H9 (cell line): Measurements from ENCODE around the gene CDH22. TPM values are rescaled to one million over a fixed set of nuclear protein-coding genes. Genes with fewer than 3 reads are reported as not detected.

Experiments used
- DNase-seq: peaks from one replicate; pipeline ENCODE4 v3.0.0-alpha.2; 2017
- H2AFZ ChIP-seq: one replicate; pipeline ENCODE4 v1.6.1; 2013; ENCODE audit warnings: mild to moderate bottlenecking, low read length, control low read depth, moderate library complexity
- H2AK5ac ChIP-seq: 2 replicates; pipeline ENCODE4 v1.6.1; 2013; ENCODE audit warnings: low read length, control low read depth, mixed read lengths; ENCODE audit not compliant: insufficient read length
- H2BK120ac ChIP-seq: one replicate; pipeline ENCODE4 v1.6.1; 2013; ENCODE audit warnings: low read depth, mild to moderate bottlenecking, low read length, control low read depth, inconsistent platforms; ENCODE audit not compliant: poor library complexity, severe bottlenecking
- H2BK12ac ChIP-seq: 2 replicates; pipeline ENCODE4 v1.6.1; 2013; ENCODE audit warnings: low read length, control low read depth, mixed read lengths, low read depth; ENCODE audit not compliant: insufficient read length
- H2BK15ac ChIP-seq: 2 replicates; pipeline ENCODE4 v1.6.1; 2013; ENCODE audit warnings: low read depth, low read length, control low read depth
- H2BK20ac ChIP-seq: one replicate; pipeline ENCODE4 v1.6.1; 2013; ENCODE audit warnings: low read depth, mild to moderate bottlenecking, low read length, control low read depth, inconsistent platforms; ENCODE audit not compliant: poor library complexity, severe bottlenecking
- H2BK5ac ChIP-seq: 2 replicates; pipeline ENCODE4 v1.6.1; 2013; ENCODE audit warnings: low read length, control low read depth, mixed read lengths; ENCODE audit not compliant: insufficient read length
- H3K14ac ChIP-seq: 2 replicates; pipeline ENCODE4 v1.6.1; 2013; ENCODE audit warnings: low read length, control low read depth; ENCODE audit not compliant: insufficient read depth
- H3K18ac ChIP-seq: 2 replicates; pipeline ENCODE4 v1.6.1; 2013; ENCODE audit warnings: low read depth, mild to moderate bottlenecking, mixed read lengths, low read length, control low read depth; ENCODE audit not compliant: insufficient read length
- H3K23ac ChIP-seq: 2 replicates; pipeline ENCODE4 v1.6.1; 2013; ENCODE audit warnings: low read length, control low read depth, mixed read lengths, low read depth; ENCODE audit not compliant: insufficient read length
- H3K23me2 ChIP-seq: 2 replicates; pipeline ENCODE4 v1.6.1; 2013; ENCODE audit warnings: low read depth, mild to moderate bottlenecking, mixed read lengths, low read length, control low read depth; ENCODE audit not compliant: insufficient read length, poor library complexity, severe bottlenecking
- H3K27ac ChIP-seq: 2 replicates; pipeline ENCODE4 v1.5.1; 2013; ENCODE audit warnings: low read length, control low read depth, mixed read lengths, low read depth; ENCODE audit not compliant: insufficient read length
- H3K27me3 ChIP-seq: 2 replicates; pipeline ENCODE4 v1.6.1; 2013; ENCODE audit warnings: low read length, control low read depth, inconsistent platforms; ENCODE audit not compliant: insufficient read depth
- H3K4ac ChIP-seq: 2 replicates; pipeline ENCODE4 v1.6.1; 2013; ENCODE audit warnings: low read depth, mild to moderate bottlenecking, control low read depth, inconsistent platforms, low read length, moderate library complexity
- H3K4me1 ChIP-seq: 2 replicates; pipeline ENCODE4 v1.6.1; 2013; ENCODE audit warnings: low read length, control low read depth, inconsistent platforms; ENCODE audit not compliant: insufficient read depth
- H3K4me2 ChIP-seq: 2 replicates; pipeline ENCODE4 v1.6.1; 2013; ENCODE audit warnings: low read length, control low read depth, mixed read lengths; ENCODE audit not compliant: insufficient read length, insufficient read depth
- H3K56ac ChIP-seq: 2 replicates; pipeline ENCODE4 v1.6.1; 2013; ENCODE audit warnings: low read depth, mild to moderate bottlenecking, mixed read lengths, low read length, control low read depth; ENCODE audit not compliant: insufficient read length
- H3K79me1 ChIP-seq: 2 replicates; pipeline ENCODE4 v1.6.1; 2013; ENCODE audit warnings: low read depth, mild to moderate bottlenecking, moderate library complexity, low read length, control low read depth, inconsistent platforms; ENCODE audit not compliant: insufficient read depth, poor library complexity, severe bottlenecking
- H3K79me2 ChIP-seq: 2 replicates; pipeline ENCODE4 v1.6.1; 2013; ENCODE audit warnings: low read length, control low read depth, inconsistent platforms; ENCODE audit not compliant: insufficient read depth
- H3K9ac ChIP-seq: 2 replicates; pipeline ENCODE4 v1.6.1; 2013; ENCODE audit warnings: low read length, control low read depth, mixed read lengths; ENCODE audit not compliant: insufficient read length; ENCODE audit errors: extremely low read depth
- H3K9me3 ChIP-seq: one replicate; pipeline ENCODE4 v1.6.1; 2013; ENCODE audit warnings: low read depth, low read length, inconsistent platforms; ENCODE audit not compliant: control insufficient read depth
- H3T11ph ChIP-seq: one replicate; pipeline ENCODE4 v1.6.1; 2013; ENCODE audit warnings: mild to moderate bottlenecking, low read length, control low read depth, inconsistent platforms
- H4K20me1 ChIP-seq: one replicate; pipeline ENCODE4 v1.6.1; 2013; ENCODE audit not compliant: control insufficient read depth, insufficient read length, insufficient read depth
- H4K5ac ChIP-seq: 2 replicates; pipeline ENCODE4 v1.6.1; 2013; ENCODE audit warnings: low read depth, mild to moderate bottlenecking, mixed read lengths, low read length, control low read depth; ENCODE audit not compliant: insufficient read length
- H4K8ac ChIP-seq: replicated peaks from 2 replicates; pipeline ENCODE4 v1.6.1; 2013; ENCODE audit warnings: low read length, control low read depth, mixed read lengths, low read depth; ENCODE audit not compliant: insufficient read length
- H4K91ac ChIP-seq: 2 replicates; pipeline ENCODE4 v1.6.1; 2013; ENCODE audit warnings: low read depth, mild to moderate bottlenecking, moderate library complexity, mixed read lengths, low read length, control low read depth; ENCODE audit not compliant: insufficient read length
- H3K27ac Mint-ChIP-seq, 3 experiments: 2 replicates in 2 of 3; 3 replicates in 1 of 3; pipeline ENCODE4 v1.8.0; 2020 to 2021; ENCODE audit warnings: mixed read lengths in 3 of 3, mild to moderate bottlenecking in 1 of 3, moderate library complexity in 1 of 3
- H3K27me3 Mint-ChIP-seq: 2 replicates; pipeline ENCODE4 v1.8.0; 2021; ENCODE audit warnings: low read depth, mild to moderate bottlenecking, moderate library complexity, mixed read lengths
- H3K36me3 Mint-ChIP-seq, 3 experiments: 2 replicates in 2 of 3; 3 replicates in 1 of 3; pipeline ENCODE4 v1.8.0; 2020 to 2021; ENCODE audit warnings: low read depth in 3 of 3, mixed read lengths in 3 of 3; ENCODE audit not compliant: insufficient read depth in 1 of 3
- H3K4me1 Mint-ChIP-seq, 2 experiments: 2 replicates each; pipeline ENCODE4 v1.8.0; 2020; ENCODE audit warnings: mixed read lengths in 2 of 2
- H3K4me3 Mint-ChIP-seq, 2 experiments: 2 replicates in 1 of 2; 3 replicates in 1 of 2; pipeline ENCODE4 v1.8.0; 2020 to 2021; ENCODE audit warnings: mild to moderate bottlenecking in 2 of 2, mixed read lengths in 2 of 2, moderate library complexity in 1 of 2
- H3K9me3 Mint-ChIP-seq, 2 experiments: 2 replicates in 1 of 2; 3 replicates in 1 of 2; pipeline ENCODE4 v1.8.0; 2020; ENCODE audit warnings: mild to moderate bottlenecking in 2 of 2, mixed read lengths in 2 of 2, moderate library complexity in 1 of 2
- WGBS: extraction: QIAGEN DNeasy Blood & Tissue Kit; methylation state at CpG from one replicate; pipeline ENCODE4 v1.1.7; 2013; ENCODE audit warnings: missing lambda C conversion rate, low lambda C conversion rate, mixed read lengths; ENCODE audit not compliant: insufficient read length; ENCODE audit errors: extremely low coverage; 5-methylcytosine and 5-hydroxymethylcytosine counted together
- total RNA-seq: library from RNA; stranded (reverse); gene quantifications from 2 replicates; pipeline ENCODE4 v1.2.1, GENCODE V29; 2021
- TF ChIP-seq, protein P1 (sequence below): fragments of 200-600 bp; sonication (generic); conservative IDR thresholded peaks from 3 replicates; pipeline ENCODE4 v1.8.0; 2021; ENCODE audit warnings: antibody characterized with exemption, mild to moderate bottlenecking

CDH22 gene
- total RNA-seq, 1 experiment from 2014 or later: not detected

DNA sequence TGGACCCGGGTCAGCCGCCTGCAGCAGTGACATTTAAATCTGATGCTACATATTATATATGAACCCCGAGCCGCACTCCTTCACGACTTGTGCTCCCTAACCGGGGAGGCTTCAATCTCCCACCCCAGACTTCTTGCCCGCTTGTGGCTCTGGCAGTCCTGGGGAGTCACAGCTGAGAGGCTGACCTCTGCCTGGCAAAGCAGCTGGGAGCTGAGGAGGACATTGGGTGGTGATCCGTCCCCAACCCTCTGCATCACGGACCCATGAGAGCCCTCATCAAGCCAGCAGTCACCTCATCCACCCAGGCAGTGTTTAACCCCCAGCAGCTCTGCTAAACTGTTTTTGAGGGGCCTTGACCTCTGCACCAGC is 33.7 kb upstream of the CDH22 start:
- Histone ChIP-seq H4K5ac (no peak overlapping the region), H3K14ac (no peak overlapping the region; the same call in 1 of the 2 replicates), H3K4me2 (no peak overlapping the region), H2BK12ac (no peak overlapping the region), H2BK15ac (no peak overlapping the region), H3T11ph (no peak overlapping the region), H3K27ac (no peak overlapping the region), H3K23me2 (no peaks in the 10 kb centered on the region), H3K56ac (no peak overlapping the region), H3K9me3 (no peaks in the 10 kb centered on the region), H2AFZ (no peak overlapping the region), H2BK5ac (no peak overlapping the region), H3K18ac (no peak overlapping the region), H3K27me3 (no peaks in the 10 kb centered on the region; the same call in 1 of the 2 replicates), H2AK5ac (no peak overlapping the region), H4K20me1 (no peaks in the 10 kb centered on the region), H4K8ac (no peak overlapping the region), H3K79me2 (no peaks in the 10 kb centered on the region), H2BK120ac (no peak overlapping the region), H3K4me1 (no peaks in the 10 kb centered on the region), H3K9ac (no peak overlapping the region), H2BK20ac (no peak overlapping the region), H3K4ac (no peak overlapping the region), H4K91ac (no peak overlapping the region), H3K79me1 (no peaks in the 10 kb centered on the region), H3K23ac (no peak overlapping the region)
- Mint-ChIP-seq H3K27ac (no peak overlapping the region), H3K36me3 (peaks cover 0 to 6% (median 3%) of the 10 kb centered on the region in 3 experiments; a peak in 3 of 7 replicates), H3K4me3 (no peak overlapping the region), H3K4me1 (peaks cover 9 to 31% of the 10 kb centered on the region in 2 experiments), H3K27me3 (peaks cover 72% of the 10 kb centered on the region), H3K9me3 (no peaks in the 10 kb centered on the region)
- DNase-seq: no peak
- TF ChIP-seq, protein P1, sequence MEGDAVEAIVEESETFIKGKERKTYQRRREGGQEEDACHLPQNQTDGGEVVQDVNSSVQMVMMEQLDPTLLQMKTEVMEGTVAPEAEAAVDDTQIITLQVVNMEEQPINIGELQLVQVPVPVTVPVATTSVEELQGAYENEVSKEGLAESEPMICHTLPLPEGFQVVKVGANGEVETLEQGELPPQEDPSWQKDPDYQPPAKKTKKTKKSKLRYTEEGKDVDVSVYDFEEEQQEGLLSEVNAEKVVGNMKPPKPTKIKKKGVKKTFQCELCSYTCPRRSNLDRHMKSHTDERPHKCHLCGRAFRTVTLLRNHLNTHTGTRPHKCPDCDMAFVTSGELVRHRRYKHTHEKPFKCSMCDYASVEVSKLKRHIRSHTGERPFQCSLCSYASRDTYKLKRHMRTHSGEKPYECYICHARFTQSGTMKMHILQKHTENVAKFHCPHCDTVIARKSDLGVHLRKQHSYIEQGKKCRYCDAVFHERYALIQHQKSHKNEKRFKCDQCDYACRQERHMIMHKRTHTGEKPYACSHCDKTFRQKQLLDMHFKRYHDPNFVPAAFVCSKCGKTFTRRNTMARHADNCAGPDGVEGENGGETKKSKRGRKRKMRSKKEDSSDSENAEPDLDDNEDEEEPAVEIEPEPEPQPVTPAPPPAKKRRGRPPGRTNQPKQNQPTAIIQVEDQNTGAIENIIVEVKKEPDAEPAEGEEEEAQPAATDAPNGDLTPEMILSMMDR: no peak
- WGBS: no CpG with 5 or more reads among the region's 9 CpGs
